NAMALWA (cell line): ENCODE measurements around the gene POLE3.
"Not testable (repeated sequence)": the region's sequence is repeated elsewhere in the genome, so short reads cannot be mapped to it uniquely, and the experiment has no call there.

Experiments
- DNase-seq: peaks from one replicate; pipeline ENCODE4 v3.0.0-alpha.2; 2015; ENCODE audit warnings: low spot score

POLE3 gene

GRCh38 chr9:113376634-113377567 lies 33.6 kb downstream of the POLE3 start, which contains the start of gene HDHD3:
HDHD3 (minus strand) TSS chr9:113376986; CDS start chr9:113374354, 2,632 bp downstream.
- peak; percentile 86 for DNase-seq

GRCh38 chr9:113375057-113376023 lies 35.1 kb downstream of the POLE3 start:
- no peak for DNase-seq

DNA sequence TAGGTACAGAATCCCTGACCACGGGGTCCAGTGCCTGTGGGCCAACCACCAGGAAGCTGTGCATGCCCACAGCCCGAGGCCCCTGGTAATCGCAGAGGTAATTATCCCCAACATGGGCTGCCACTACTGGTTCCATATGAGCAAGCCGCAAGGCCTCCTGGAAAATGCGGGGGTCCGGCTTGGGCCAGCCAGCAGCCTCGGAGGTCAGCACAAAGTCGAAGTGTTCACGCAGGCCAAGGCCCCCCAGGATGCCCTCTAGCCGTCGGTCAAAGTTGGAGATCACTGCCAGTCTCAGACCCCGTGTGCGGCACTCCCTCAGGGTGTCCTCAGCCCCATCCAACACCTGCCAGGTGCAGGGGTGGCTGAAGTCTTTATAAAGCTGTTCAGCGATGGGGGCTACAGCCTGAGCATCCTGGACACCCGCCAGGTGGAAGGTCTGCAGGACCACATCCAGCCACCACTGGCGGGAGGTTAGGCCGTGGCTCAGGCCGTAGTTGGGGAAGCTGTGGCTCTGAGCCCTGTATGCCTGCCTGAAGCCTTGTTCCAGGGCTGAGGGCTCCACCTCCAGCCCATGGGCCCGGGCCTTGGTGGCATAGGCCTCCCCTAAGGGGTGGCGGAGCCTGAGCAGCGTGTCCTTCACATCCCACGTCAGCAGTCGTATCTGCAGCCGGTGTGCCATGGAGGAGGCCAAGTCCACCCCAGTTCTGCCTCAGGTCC lies 36.6 kb downstream of the POLE3 start:
- no peak for DNase-seq

- no peak for DNase-seq
These were observed 37.2 kb downstream of the POLE3 start for GRCh38 chr9:113373256-113373655.

DNA sequence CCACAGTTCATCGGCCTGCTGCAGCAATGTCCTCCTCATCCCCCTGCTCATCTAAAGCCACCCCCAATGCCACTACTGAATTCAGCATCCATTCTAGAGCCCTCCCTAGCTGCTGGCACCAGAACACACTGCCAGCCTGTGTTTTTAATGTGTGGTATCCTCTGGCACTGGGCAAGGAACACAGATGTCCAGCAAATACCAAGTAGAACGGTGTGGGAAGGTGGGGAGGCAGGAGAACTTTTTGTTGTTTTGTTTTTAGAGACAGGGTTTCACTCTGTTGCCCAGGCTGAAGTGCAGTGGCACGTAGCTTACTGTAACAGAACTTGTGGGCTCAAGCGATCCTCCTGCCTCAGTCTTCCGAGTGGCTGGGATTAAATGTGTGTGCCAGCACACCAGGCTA lies 38.4 kb downstream of the POLE3 start:
- no peak for DNase-seq

- DNase-seq: no peak
These were observed 39.6 kb downstream of the POLE3 start for GRCh38 chr9:113370806-113371325.

- DNase-seq: no peak
These were observed 40.7 kb downstream of the POLE3 start for GRCh38 chr9:113369855-113370140.

DNA sequence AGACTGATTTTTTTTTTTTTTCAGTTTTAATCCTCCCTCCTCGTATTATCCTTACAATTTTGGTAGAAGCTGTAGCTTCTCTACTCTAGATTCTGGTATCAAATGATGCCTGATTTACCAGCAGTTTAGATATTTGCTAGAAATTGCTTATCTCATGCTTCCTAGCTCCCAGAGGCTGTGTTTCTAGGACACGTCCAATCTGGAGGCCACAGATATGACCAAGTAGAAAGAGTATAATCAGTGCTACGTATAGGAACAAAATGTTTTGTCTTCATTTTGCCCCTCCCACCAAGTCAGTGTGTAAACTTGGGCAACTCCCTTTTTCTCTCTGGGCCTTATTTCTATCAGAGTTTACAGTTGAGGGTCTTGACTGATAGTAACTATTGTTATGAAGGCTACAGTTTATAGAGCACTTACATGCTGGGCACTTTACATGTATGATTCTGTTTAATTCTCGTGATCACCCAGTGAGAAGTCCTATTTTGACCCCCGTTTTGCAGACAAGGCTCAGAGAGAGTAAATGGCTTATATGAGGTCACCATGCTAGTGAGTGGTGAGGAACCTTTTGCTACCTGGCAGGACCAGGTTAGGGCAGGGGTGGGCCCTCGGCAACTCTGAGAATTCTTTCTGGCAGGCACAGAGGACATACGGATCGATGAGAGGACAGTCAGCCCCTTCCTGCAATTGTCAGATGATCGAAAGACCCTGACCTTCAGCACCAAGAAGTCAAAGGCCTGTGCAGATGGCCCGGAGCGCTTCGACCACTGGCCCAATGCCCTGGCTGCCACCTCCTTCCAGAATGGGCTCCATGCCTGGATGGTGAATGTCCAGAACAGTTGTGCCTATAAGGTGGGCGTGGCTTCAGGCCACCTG lies 41.3 kb downstream of the POLE3 start:
- DNase-seq: no peak

DNA sequence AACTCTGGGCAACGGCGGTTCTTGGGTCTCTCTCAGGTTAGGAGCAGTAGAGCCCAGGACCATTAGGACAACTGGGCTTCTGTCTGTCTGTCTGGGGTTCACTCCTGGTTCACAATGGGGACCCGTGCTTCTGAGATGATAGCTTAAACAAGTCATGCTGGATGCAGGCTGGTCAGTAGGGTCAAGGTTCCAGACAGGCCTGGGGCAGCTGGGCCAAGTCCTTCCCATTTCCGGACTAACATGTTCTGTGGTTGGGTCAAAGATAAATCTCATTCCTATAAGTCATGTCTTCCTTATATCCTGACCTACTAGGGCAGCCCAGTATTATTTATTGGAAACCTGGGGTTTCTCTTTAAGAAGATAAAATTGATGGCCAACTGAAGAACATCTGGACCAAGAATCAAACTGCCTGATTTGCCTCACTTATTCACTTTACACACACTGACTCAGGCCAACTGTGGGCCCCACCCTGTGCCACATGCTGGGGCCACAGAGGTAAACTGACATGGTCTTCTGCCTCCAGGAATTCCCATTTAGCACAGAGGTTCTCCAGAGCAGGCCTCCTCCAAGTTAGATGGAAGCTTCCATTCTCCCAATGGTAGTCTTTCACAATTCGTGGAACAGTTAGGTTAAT lies 42.0 kb downstream of the POLE3 start:
- DNase-seq: no peak

GRCh38 chr9:113365652-113366051 lies 44.8 kb downstream of the POLE3 start:
- not testable (repeated sequence) for DNase-seq

GRCh38 chr9:113364951-113365350 lies 45.5 kb downstream of the POLE3 start:
- DNase-seq: no peak

DNA sequence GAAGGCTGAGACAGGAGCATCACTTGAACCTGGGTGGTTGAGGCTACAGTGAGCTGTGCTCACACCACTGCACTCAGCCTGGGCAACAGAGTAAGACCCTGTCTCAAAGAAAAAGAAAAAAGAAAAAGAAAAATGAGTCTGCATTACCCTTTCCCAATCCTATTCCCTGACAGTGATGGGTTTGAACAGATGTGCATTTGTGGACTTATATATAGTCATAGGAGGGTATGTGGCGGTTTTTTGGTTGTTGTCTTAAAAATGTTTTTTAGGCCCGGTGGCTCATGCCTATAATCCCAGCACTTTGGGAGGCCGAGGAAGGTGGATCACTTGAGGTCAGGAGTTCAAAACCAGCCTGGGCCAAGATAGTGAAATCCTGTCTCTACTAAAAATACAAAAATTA lies 47.1 kb downstream of the POLE3 start:
- no peak for DNase-seq

GRCh38 chr9:113361304-113362018 lies 49.0 kb downstream of the POLE3 start:
- no peak for DNase-seq

GRCh38 chr9:113360242-113360842 lies 50.1 kb downstream of the POLE3 start:
- no peak for DNase-seq

DNA sequence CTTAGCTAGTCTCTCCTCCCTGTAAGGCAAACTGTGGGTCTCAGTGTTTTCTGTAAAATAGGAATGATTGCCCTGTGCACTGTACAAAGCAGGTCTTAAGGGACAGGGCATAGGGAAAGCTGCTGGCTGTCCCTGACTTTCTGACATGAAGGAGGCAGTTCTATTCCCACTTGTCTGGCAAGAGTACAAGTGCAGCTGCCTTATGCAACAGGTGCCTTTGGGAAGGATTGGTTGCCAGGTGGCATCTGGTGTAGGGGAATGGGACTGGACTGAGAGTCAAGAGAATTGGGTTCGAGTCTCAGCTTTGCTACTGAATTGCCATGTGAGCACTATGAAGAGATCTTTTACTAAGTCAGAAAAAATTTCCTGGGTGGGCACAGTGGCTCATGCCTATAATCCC lies 51.1 kb downstream of the POLE3 start:
- DNase-seq: no peak
